SK-N-SH treated with all-trans-retinoic acid at 6 μM for 48 hours (cell line): Measurements from ENCODE around the gene CGNL1.

ENCODE experiments used
- ARNTL ChIP-seq: fragments of 450-650 bp; formaldehyde crosslinking; IDR thresholded peaks from 2 replicates; pipeline ENCODE4 v1.5.0; 2020; ENCODE audit warnings: low read depth, mild to moderate bottlenecking, moderate library complexity, borderline replicate concordance
- CSDC2 ChIP-seq: fragments of 250-450 bp; sonication (Bioruptor Pico); IDR thresholded peaks from 2 replicates; pipeline ENCODE4 v1.5.0; 2020; ENCODE audit warnings: mild to moderate bottlenecking, moderate library complexity
- TSHZ2 ChIP-seq: fragments of 250-450 bp; sonication (Bioruptor Pico); IDR thresholded peaks from 2 replicates; pipeline ENCODE4 v1.5.0; 2020; ENCODE audit warnings: mild to moderate bottlenecking, moderate library complexity
- ZC3H10 ChIP-seq: fragments of 250-450 bp; sonication (Bioruptor Pico); IDR thresholded peaks from 2 replicates; pipeline ENCODE4 v1.5.1; 2021; ENCODE audit warnings: mild to moderate bottlenecking, moderate library complexity
- ZFP30 ChIP-seq: fragments of 450-650 bp; formaldehyde crosslinking; IDR thresholded peaks from 2 replicates; pipeline ENCODE4 v1.5.0; 2022; ENCODE audit warnings: mild to moderate bottlenecking, moderate library complexity
- ZNF565 ChIP-seq: fragments of 450-650 bp; formaldehyde crosslinking; conservative IDR thresholded peaks from 2 replicates; pipeline ENCODE4 v1.5.0; 2020; ENCODE audit warnings: low read depth, mild to moderate bottlenecking, moderate library complexity
- TF ChIP-seq, protein P1 (sequence below): fragments of 250-450 bp; sonication (Bioruptor Pico); IDR thresholded peaks from 2 replicates; pipeline ENCODE4 v1.8.0; 2020; ENCODE audit warnings: mild to moderate bottlenecking, moderate library complexity, borderline replicate concordance
- TF ChIP-seq, protein P2 (sequence below): fragments of 250-450 bp; sonication (Bioruptor Pico); IDR thresholded peaks from 2 replicates; pipeline ENCODE4 v1.8.0; 2021; ENCODE audit warnings: low read depth, mild to moderate bottlenecking, moderate library complexity, borderline replicate concordance
- TF ChIP-seq, protein P3 (sequence below): fragments of 250-450 bp; sonication (Bioruptor Pico); IDR thresholded peaks from 2 replicates; pipeline ENCODE4 v1.5.1; 2020; ENCODE audit warnings: low read depth, mild to moderate bottlenecking, moderate library complexity

DNA sequence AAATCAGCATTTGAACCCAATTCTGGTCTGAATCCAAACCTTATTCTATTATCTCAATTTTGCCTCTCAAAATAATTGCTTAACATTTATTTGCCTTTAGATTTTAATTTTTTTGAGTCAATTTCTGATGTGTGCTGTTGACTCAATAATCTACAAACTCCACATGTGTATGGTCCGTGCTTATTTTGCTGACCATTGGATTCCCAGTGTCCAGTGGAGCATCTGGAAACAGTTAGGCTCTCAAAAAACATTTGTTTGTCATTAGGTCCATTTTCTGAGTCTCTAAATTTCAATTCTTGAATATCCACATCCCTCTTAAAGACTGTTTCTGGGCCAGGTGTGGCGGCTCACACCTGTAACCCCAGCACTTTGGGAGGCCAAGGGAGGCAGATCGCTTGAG is 196.2 kb downstream of the CGNL1 start:
- TF ChIP-seq, protein P1, sequence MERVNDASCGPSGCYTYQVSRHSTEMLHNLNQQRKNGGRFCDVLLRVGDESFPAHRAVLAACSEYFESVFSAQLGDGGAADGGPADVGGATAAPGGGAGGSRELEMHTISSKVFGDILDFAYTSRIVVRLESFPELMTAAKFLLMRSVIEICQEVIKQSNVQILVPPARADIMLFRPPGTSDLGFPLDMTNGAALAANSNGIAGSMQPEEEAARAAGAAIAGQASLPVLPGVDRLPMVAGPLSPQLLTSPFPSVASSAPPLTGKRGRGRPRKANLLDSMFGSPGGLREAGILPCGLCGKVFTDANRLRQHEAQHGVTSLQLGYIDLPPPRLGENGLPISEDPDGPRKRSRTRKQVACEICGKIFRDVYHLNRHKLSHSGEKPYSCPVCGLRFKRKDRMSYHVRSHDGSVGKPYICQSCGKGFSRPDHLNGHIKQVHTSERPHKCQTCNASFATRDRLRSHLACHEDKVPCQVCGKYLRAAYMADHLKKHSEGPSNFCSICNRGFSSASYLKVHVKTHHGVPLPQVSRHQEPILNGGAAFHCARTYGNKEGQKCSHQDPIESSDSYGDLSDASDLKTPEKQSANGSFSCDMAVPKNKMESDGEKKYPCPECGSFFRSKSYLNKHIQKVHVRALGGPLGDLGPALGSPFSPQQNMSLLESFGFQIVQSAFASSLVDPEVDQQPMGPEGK, result no peak
- TF ChIP-seq ZC3H10 (no peak), TSHZ2 (no peak), ARNTL (CRISPR knock-in tag) (no peak), ZFP30 (no peak), CSDC2 (CRISPR knock-in tag) (no peak), ZNF565 (CRISPR knock-in tag) (no peak)
- TF ChIP-seq, protein P2, sequence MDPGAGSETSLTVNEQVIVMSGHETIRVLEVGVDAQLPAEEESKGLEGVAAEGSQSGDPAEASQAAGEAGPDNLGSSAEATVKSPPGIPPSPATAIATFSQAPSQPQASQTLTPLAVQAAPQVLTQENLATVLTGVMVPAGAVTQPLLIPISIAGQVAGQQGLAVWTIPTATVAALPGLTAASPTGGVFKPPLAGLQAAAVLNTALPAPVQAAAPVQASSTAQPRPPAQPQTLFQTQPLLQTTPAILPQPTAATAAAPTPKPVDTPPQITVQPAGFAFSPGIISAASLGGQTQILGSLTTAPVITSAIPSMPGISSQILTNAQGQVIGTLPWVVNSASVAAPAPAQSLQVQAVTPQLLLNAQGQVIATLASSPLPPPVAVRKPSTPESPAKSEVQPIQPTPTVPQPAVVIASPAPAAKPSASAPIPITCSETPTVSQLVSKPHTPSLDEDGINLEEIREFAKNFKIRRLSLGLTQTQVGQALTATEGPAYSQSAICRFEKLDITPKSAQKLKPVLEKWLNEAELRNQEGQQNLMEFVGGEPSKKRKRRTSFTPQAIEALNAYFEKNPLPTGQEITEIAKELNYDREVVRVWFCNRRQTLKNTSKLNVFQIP (CRISPR knock-in tag), result no peak
- TF ChIP-seq, protein P3, sequence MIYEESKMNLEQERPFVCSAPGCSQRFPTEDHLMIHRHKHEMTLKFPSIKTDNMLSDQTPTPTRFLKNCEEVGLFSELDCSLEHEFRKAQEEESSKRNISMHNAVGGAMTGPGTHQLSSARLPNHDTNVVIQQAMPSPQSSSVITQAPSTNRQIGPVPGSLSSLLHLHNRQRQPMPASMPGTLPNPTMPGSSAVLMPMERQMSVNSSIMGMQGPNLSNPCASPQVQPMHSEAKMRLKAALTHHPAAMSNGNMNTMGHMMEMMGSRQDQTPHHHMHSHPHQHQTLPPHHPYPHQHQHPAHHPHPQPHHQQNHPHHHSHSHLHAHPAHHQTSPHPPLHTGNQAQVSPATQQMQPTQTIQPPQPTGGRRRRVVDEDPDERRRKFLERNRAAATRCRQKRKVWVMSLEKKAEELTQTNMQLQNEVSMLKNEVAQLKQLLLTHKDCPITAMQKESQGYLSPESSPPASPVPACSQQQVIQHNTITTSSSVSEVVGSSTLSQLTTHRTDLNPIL, result no peak
